A673 (cell line): Measurements from ENCODE around the gene RSKR. TPM values are rescaled to one million over a fixed set of nuclear protein-coding genes. Genes with fewer than 3 reads are reported as not detected.

Experiments
- BruUV-seq: library from RNA; stranded (reverse); fragments of 400-500 nt; replicated peaks from 2 replicates; lab custom pipeline; 2021; lab: Mats Ljungman, UMichigan
- CTCF ChIA-PET: fragments of 300-600 bp; sonication (Branson Sonifier 250); formaldehyde crosslinking; loops from one replicate; lab custom pipeline; 2022; ENCODE audit warnings: antibody characterized with exemption; lab: Charles Lee
- POLR2A ChIA-PET: fragments of 300-600 bp; sonication (Branson Sonifier 250); formaldehyde crosslinking; loops from one replicate; lab custom pipeline; 2022; ENCODE audit warnings: antibody characterized with exemption; ENCODE audit not compliant: low non-redundant PET; lab: Charles Lee
- DNase-seq: peaks from one replicate; pipeline ENCODE4 v3.0.0-alpha.2; 2015; ENCODE audit warnings: low spot score
- H3K27ac ChIP-seq: fragments of 200-600 bp; sonication (generic); 2 replicates; pipeline ENCODE4 v1.5.1; 2016; ENCODE audit warnings: mixed run types, low read depth, mild to moderate bottlenecking, mixed read lengths, antibody characterized with exemption, low read length; ENCODE audit not compliant: poor library complexity, severe bottlenecking
- H3K27me3 ChIP-seq: fragments of 200-600 bp; sonication (generic); replicated peaks from 2 replicates; pipeline ENCODE4 v1.6.1; 2017; ENCODE audit warnings: mixed run types, low read depth, mild to moderate bottlenecking, mixed read lengths, antibody characterized with exemption, low read length; ENCODE audit not compliant: insufficient read depth, poor library complexity
- H3K36me3 ChIP-seq: fragments of 200-600 bp; sonication (generic); 2 replicates; pipeline ENCODE4 v1.6.1; 2016; ENCODE audit warnings: mixed run types, mild to moderate bottlenecking, mixed read lengths, antibody characterized with exemption, low read length; ENCODE audit not compliant: insufficient read depth, poor library complexity, severe bottlenecking
- H3K4me1 ChIP-seq: fragments of 200-600 bp; sonication (generic); 2 replicates; pipeline ENCODE4 v1.6.1; 2017; ENCODE audit warnings: mixed run types, mild to moderate bottlenecking, mixed read lengths, antibody characterized with exemption, low read length; ENCODE audit not compliant: insufficient read depth, poor library complexity, severe bottlenecking
- H3K4me3 ChIP-seq: fragments of 200-600 bp; sonication (generic); 2 replicates; pipeline ENCODE4 v1.5.1; 2016; ENCODE audit warnings: low read depth, mixed run types, mild to moderate bottlenecking, mixed read lengths, low read length; ENCODE audit not compliant: poor library complexity, severe bottlenecking
- H3K9me3 ChIP-seq: fragments of 200-600 bp; sonication (generic); 2 replicates; pipeline ENCODE4 v1.6.1; 2016; ENCODE audit warnings: mixed run types, low read depth, mild to moderate bottlenecking, mixed read lengths, antibody characterized with exemption, low read length; ENCODE audit not compliant: poor library complexity, severe bottlenecking
- EZH2 ChIP-seq: fragments of 200-600 bp; sonication (generic); IDR thresholded peaks from 2 replicates; pipeline ENCODE4 v1.6.1; 2017; ENCODE audit warnings: borderline replicate concordance, low read depth, mild to moderate bottlenecking, mixed read lengths, antibody characterized with exemption, low read length; ENCODE audit not compliant: poor library complexity, severe bottlenecking
- intact Hi-C: fragments of 100-400 bp; cut with micrococcal nuclease; formaldehyde crosslinking; loops from one replicate; pipeline ENCODE4 v1.10.0; 2022; ENCODE audit not compliant: unreplicated experiment
- total RNA-seq: library from RNA; stranded (reverse); gene quantifications from 2 replicates; pipeline ENCODE4 v1.2.3, GENCODE V29; 2021
- TF ChIP-seq, protein P1 (sequence below): fragments of 300-800, 200-600 bp; sonication (generic); conservative IDR thresholded peaks from 2 replicates; pipeline ENCODE4 v1.5.1; 2017; ENCODE audit warnings: low read depth, mild to moderate bottlenecking, antibody characterized with exemption, low read length, moderate library complexity, mixed read lengths

RSKR gene
- total RNA-seq, 1 experiment from 2014 or later = 36.8 TPM

DNA sequence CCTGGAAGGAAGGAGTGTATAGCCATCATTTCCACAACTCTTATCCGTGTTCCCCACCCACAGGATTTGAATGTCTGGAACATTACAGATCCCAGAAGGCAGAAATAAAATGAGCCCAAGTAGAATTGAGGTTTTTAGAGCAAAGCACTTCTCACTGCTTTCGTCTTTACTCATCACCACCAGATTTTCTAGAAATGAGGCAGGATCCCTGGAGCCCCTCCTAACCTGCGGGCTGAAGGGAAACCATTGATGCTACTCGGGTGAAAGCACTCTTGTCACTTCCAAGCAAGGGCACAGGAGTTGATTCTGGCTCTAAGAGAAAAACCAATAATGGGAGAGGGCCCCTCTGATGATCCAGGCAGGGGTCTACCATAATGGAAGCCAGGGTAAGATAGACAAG is 34.5 kb downstream of the RSKR start:
- H3K27me3 ChIP-seq = no peaks in the 10 kb centered on the region
- H3K4me3 ChIP-seq = no peak overlapping the region
- no peak for DNase-seq
- peaks cover 72% of the 10 kb centered on the region for H3K36me3 ChIP-seq
- H3K9me3 ChIP-seq = no peaks in the 10 kb centered on the region
- no peak overlapping the region for H3K27ac ChIP-seq
- intact Hi-C loops = loop anchor here (5.0 kb wide), 1 partner anchor 43 kb away; no protein-coding TSS in a partner anchor
- H3K4me1 ChIP-seq = peaks cover 8% of the 10 kb centered on the region
- POLR2A ChIA-PET = no interaction called here
- no TSS peak for BruUV-seq
- CTCF ChIA-PET = no interaction called here
- TF ChIP-seq EZH2 = no peak
- TF ChIP-seq, protein P1, sequence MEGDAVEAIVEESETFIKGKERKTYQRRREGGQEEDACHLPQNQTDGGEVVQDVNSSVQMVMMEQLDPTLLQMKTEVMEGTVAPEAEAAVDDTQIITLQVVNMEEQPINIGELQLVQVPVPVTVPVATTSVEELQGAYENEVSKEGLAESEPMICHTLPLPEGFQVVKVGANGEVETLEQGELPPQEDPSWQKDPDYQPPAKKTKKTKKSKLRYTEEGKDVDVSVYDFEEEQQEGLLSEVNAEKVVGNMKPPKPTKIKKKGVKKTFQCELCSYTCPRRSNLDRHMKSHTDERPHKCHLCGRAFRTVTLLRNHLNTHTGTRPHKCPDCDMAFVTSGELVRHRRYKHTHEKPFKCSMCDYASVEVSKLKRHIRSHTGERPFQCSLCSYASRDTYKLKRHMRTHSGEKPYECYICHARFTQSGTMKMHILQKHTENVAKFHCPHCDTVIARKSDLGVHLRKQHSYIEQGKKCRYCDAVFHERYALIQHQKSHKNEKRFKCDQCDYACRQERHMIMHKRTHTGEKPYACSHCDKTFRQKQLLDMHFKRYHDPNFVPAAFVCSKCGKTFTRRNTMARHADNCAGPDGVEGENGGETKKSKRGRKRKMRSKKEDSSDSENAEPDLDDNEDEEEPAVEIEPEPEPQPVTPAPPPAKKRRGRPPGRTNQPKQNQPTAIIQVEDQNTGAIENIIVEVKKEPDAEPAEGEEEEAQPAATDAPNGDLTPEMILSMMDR = no peak

DNA sequence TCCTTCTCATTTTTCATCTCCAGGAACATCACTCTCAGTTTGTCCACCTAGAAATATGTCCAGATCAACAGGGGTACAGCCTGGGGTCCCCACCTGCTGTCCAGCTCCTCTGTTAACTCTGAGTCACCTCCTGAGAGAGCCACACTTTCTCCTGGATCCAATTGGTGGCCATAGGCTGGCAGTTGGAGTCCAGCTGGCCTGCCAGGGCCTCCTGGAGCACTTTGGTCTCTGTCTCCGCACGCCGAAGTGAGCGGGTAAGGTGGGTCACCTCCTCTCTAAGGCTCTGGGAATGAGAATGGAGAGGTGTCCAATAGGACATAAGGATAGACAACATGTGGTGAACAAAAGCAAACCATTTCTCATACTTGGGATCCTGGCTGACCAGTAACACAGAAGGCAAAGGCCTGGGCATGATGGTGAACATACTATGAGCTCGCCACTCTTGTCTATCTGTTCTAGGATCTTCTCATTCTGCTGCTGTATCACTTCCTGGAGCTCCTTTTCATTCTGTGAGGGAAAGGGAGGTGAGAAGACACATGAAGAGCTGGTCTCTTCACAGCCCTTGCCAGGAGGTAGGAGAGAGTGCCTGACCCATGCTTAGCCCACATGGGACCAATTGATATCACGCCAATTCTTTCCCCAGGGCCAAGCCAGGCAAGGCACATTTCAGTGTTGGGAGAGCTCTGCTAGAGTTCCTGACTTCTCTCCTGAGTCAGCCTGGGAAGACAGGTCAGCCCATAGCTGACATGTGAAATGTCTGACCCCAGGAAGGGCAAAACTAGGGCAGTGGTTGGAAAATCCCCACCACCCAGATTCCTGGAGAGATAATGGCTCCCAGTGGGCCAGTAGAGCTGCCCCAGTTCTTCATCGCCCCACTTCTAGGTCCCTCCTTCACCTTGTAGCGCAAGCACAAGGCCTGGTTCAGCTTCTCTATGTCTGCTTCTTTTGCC is 35.5 kb downstream of the RSKR start:
- CTCF ChIA-PET = interaction anchor here (0.6 kb wide), 1 partner anchor 124 kb away, joined by 3 read pairs; no protein-coding TSS in a partner anchor
- BruUV-seq = no TSS peak
- H3K27me3 ChIP-seq = no peaks in the 10 kb centered on the region
- intact Hi-C loops = loop anchor here (5.0 kb wide), 1 partner anchor 44 kb away; no protein-coding TSS in a partner anchor
- TF ChIP-seq EZH2 = no peak
- TF ChIP-seq, protein P1 = no peak
- H3K4me3 ChIP-seq = no peak overlapping the region
- H3K9me3 ChIP-seq = no peaks in the 10 kb centered on the region
- H3K36me3 ChIP-seq = peaks cover 62% of the 10 kb centered on the region
- no peak overlapping the region for H3K27ac ChIP-seq
- no peak for DNase-seq
- POLR2A ChIA-PET = no interaction called here
- H3K4me1 ChIP-seq = peaks cover 8% of the 10 kb centered on the region

DNA sequence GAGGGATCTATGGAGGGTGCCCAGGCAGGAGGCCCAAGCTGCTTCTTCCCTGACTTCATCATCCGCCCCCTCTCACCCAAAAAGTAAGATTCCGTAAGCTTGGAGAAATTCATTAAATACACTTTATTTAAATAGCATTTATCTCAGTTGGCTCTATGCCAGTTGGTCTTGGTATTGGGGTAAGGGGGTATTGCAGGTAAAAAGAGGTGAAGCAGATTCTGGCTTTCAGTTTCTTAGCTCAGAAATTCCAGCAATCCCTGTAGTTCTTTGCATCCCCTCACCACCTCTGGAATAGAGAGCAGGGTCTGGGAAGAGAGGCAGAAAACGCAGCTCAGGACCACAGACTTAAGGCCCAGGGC is 36.5 kb downstream of the RSKR start:
- Histone ChIP-seq H3K9me3 (no peaks in the 10 kb centered on the region), H3K27me3 (no peaks in the 10 kb centered on the region), H3K27ac (peak overlapping the region; percentile 1), H3K4me1 (peaks cover 8% of the 10 kb centered on the region), H3K36me3 (peaks cover 51% of the 10 kb centered on the region), H3K4me3 (no peak overlapping the region)
- POLR2A ChIA-PET = no interaction called here
- CTCF ChIA-PET = no interaction called here
- intact Hi-C loops = loop anchor here (5.0 kb wide), 1 partner anchor 45 kb away; no protein-coding TSS in a partner anchor
- DNase-seq = no peak
- TF ChIP-seq, protein P1 = no peak
- no peak for TF ChIP-seq EZH2
- no TSS peak for BruUV-seq
